Fibroblast of skin of right quadriceps (primary cell): ENCODE measurements around the gene SLC16A12.
A peak's percentile ranks its signal among the peaks of the same experiment; 100 is the strongest.

Source experiments
- DNase-seq: peaks from one replicate; pipeline ENCODE4 v3.0.0-alpha.2; 2013

SLC16A12 gene

GRCh38 chr10:89388806-89389205, 146.6 kb downstream of the SLC16A12 start:
- no peak for DNase-seq

GRCh38 chr10:89384474-89385340, 150.7 kb downstream of the SLC16A12 start:
- DNase-seq, result peak; percentile 75

GRCh38 chr10:89382757-89383156, 152.6 kb downstream of the SLC16A12 start:
- DNase-seq, result no peak
